ENCODE results near the gene ARRB1.
"Not testable (repeated sequence)": the region's sequence is repeated elsewhere in the genome, so short reads cannot be mapped to it uniquely, and the experiment has no call there.

The ARRB1 gene

DNA sequence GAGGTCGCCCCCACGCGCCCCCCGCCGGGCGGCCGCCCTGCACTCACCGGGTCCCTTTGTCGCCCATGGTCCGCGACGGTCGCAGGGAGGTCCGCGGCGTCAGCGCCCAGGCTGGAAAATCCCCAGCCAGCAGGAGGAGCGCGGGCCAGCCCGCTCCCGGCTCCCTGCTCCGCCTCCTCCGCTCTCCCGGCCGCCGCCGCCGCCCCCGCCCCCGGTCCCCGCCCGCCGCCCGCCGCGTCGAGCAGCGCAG lies at the start of gene ARRB1:
Gene ARRB1, minus strand, starts transcription at position 121 of the 250 bp plus-strand sequence. Its CDS starts 54 bp downstream, at position 67.
- no peak for DNase-seq (ENCODE audit: insufficient read length, low spot score)
- no peak for FAIRE-seq

DNA sequence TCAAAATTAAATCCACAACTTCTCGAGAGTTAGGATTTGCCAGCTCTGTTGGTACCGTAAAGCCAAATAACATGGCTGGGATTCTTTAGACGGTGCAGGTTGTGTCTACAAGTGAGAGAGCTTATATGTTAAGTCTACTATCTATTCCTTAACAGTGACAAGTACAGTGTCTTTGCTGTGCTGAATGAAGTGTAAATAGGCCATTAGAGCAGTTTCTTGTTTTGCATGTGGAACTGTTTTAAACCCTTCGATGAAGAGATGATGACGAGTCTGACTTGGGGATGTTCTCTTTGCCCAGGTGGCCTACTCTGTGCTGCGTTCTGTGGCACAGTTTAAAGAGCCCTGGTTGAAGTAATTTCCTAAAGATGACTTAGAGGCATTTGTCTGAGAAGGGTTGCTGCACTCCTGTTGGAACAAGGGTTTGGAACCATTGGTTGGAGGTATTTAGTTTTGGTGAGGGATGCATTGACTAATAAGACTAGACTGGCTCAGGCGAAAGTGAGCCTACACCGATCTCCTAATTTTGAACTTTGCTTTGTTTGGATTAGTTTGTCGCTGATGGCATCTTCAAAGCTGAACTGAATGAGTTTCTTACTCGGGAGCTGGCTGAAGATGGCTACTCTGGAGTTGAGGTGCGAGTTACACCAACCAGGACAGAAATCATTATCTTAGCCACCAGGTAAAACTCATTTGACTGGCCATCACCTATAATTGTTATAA lies 48.8 kb upstream of the ARRB1 start:
- DNase-seq (ENCODE audit: insufficient read length, low spot score) (no peak), FAIRE-seq (no peak)

DNA sequence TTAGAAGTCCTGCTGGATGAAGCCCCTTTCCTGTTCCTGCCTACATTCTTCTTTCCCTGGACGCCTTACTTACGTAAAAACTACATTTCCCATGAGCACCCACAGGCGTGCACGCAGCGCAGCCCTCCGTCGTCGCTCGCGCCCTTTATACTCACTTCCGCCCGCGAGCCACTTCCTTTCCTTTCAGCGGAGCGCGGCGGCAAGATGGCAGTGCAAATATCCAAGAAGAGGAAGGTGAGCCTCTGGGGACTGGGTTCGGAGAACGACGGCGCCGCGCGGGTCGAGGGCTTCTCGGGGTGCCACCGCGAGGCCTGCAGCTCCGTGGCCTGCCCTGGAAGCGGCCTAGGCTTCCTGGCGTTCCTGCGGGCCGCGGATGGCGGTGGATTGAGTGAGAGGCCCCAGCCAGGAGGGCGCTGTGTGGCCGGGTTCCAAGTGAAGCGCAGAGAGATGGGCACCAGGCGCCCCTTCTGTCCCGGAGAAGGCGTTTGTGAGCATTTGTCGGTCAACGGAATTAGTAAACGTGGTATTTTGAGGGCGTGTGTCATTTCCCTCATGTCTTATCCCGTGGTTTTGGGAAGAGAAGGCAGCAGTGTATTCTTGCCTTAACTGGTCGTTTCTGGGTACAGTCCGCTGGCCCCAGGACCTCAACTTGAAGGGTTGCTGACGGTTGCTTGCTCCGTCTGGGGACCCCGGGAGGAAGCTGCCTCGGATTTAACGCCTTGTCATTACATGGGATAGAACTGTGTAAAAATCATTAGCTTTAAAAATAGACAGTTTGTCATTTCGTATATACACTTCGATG lies 48.1 kb upstream of the ARRB1 start, which contains the start of gene RPS3:
Gene RPS3, plus strand, starts transcription at position 175 of the 802 bp plus-strand sequence. Its CDS starts 30 bp downstream, at position 205.
- FAIRE-seq (peak; percentile 94), DNase-seq (ENCODE audit: insufficient read length, low spot score) (peak; percentile 75)

DNA sequence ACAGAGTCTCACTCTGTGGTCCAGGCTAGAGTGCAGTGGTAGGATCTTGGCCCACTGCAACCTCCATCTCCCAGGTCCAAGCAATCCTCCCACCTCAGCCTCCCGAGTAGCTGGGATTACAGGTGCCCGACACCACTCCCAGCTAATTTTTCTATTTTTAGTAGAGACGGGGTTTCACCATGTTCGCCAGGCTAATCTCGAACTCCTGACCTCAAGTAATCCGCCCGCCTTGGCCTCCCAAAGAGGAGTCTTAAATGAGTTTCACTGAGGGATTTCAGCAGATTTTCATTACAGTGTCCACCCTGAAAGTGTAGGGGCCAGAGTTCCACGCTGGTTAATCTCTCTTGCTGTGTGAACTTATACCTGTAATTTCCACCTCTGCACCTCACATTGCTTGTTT lies 47.4 kb upstream of the ARRB1 start:
- no peak for DNase-seq (ENCODE audit: insufficient read length, low spot score)
- FAIRE-seq = no peak

DNA sequence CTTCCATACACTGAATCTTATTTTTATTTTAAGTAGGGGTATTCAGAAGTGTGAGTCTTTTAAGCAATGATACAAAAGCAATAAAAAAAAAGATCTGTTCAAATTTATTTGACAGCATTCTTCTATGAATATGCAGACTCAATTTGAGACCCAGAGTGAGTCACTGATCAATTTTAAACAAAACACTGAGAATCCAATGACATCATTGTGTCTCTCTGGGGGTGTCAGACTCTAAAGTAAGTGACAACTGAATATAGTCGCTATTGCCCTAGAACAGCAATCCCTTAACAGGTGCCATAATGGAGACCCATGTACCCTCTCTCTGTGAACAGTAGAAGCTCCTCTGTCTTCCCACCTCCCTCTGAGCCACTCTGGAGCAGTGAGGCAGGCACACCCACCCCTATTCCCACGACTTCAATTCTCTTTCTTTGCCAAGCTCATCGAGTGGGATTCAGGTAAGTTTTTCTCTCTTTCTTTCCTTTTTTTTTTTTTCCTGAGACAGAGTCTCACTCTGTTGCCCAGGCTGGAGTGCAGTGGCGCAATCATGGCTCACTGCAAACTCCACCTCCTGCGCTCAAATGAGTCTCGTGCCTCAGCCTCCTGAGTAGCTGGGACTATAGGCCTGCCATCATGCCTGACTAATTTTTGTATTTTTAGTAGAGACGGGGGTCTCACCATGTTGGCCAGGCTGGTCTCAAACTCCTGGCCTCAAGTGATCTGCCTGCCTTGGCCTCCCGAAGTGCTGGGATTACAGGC lies 42.8 kb upstream of the ARRB1 start:
- FAIRE-seq (no peak), DNase-seq (ENCODE audit: insufficient read length, low spot score) (no peak)

DNA sequence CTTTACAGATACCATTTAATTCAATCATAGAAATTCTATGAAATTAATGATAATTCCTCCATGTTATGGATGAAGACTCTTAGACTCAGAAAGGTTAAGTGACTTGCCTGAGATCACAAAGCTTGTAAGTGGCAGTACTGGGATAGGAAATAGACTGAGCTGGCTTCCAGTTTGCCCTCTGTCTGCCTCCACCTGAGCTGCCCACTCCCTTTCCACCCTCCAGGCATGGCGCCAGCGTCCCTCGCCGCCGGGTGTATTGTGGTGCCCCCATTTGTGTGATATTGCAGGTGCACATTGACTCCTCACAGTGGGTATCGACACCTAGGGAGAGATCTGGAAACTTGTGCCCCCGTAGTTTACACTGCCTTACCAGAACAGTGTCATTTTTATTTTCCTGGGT lies 38.5 kb upstream of the ARRB1 start:
- no peak for DNase-seq (ENCODE audit: insufficient read length, low spot score)

GRCh38 chr11:75389276-75389605 lies 37.8 kb upstream of the ARRB1 start:
- FAIRE-seq (no peak), DNase-seq (ENCODE audit: insufficient read length, low spot score) (no peak)

More for the DNA sequence above, 38.5 kb upstream of the ARRB1 start:
- no peak for FAIRE-seq

DNA sequence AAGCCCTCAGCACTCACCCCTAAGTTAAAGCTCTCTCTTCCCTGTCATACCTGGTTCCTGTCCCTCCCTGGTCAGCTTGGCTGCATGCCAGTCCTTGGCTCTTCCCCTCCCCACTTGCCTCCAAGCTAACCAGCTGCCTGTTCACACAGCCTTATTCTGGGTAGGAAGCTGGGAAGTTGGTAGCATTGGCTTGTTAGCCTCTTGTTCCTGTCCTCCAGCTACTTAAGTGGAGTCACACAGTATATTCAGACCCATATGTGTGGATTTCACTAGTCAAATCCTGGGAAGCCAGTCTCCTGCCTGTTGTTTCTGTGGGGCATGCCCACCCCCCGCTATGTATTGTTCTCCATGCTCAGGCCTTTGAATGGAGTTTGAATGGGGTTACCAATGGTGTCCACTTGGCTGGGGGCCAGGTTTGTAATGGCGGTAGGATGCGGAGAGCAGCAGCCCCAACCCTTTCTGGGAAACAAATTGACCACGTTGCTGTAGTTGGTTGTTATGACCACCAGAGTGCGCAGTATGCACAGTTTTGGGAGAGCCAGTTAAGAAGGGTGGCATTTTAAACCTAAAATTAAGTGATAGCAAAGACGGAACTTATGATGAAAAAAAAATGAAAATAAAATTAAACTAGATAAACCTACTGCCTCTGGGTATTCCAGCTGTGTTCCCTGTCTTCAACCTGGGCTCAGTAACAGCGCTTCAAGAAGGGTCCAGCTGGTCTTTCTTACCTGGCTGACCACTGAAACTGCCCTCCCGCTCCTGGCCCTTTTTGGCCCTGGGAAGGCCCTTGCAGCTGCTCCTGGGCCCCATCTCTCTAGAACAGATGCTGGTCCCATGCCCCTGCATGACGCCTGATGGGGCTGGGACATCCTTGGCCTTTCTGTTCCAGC lies 37.2 kb upstream of the ARRB1 start:
- peak; percentile 28 for FAIRE-seq
- DNase-seq (ENCODE audit: insufficient read length, low spot score) = peak; percentile 50

DNA sequence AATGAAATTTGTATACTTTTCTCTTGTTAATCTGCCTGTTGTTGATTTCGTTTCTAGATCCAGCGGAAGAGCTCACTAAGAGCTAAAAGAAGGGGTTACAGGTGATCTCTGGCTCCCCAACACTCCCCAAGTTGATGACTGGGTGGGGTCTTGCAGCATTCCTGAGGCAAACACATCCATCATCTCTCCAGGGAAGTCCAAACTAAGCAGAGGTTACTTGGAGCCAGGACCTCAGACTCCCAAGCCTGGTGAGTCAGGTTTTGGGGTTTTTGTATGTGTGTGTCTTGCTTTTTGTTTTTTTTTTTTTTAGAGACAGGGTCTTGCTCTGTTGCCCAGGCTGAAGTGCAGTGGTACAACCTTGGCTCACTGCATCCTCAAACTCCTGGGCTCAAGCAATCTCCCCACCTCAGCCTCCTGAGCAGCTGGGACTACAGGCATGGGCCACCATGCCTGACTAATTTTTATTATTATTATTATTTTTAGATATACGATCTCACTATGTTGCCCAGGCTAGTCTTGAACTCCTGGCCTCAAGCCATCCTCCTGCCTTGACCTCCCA lies 36.4 kb upstream of the ARRB1 start:
- FAIRE-seq (no peak), DNase-seq (ENCODE audit: insufficient read length, low spot score) (no peak)

DNA sequence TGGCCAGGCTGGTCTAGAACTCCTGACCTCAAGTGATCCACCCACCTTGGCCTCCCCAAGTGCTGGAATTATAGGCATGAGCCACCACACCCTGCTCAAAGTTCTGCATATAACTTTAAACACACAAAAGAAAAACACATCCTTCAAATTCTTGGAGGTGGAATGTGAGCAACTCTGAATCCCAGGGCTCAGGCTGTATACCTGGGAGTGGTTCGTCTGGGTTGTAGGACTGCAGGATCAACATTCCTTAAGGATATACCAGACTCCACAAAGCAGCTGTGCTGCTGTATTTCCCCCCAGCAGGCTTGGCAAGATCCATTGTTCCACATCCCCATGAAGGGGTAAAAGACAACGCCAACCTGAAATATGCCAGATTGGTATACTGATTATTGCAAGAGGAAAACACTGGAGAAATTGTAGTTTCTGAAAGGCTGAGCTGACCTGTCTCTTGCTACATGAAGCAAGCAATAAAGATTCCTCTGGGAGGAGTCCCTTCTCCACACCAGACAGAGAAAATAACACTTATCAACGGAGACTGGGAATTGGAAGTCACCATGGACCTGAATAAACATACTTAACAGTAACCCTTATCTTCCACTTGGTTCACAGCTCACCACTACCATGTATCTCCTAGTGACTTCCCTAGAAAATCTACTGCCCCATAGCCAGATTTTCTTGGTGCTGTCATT lies 35.6 kb upstream of the ARRB1 start:
- DNase-seq (ENCODE audit: insufficient read length, low spot score) (no peak), FAIRE-seq (no peak)

GRCh38 chr11:75384438-75385080 lies 33.1 kb upstream of the ARRB1 start:
- FAIRE-seq (no peak), DNase-seq (ENCODE audit: insufficient read length, low spot score) (peak; percentile 78)

GRCh38 chr11:75383246-75383645 lies 31.8 kb upstream of the ARRB1 start:
- FAIRE-seq = no peak
- DNase-seq (ENCODE audit: insufficient read length, low spot score) = no peak

- FAIRE-seq (no peak), DNase-seq (ENCODE audit: insufficient read length, low spot score) (no peak)
Measured at GRCh38 chr11:75380716-75381420, 29.4 kb upstream of the ARRB1 start.

DNA sequence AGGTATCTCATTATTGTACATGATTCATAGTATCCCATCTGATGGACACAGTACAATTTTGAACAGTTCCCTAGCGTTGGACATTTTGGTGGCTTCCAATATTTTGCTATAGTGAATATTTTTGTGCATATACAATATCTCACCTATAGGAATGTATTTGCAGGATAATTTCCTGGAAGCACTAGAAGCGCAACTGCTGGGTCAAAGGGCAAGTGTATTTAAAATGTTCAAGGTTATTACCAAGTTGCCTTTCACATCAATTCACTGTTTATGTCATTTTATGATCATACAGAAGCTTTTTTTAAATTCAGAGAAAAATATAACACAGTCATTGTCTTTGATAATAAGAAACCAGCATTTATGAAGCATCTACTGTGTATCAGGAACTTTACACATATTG lies 28.8 kb upstream of the ARRB1 start:
- DNase-seq (ENCODE audit: insufficient read length, low spot score) = no peak
- FAIRE-seq = no peak

GRCh38 chr11:75378776-75379175 lies 27.3 kb upstream of the ARRB1 start:
- FAIRE-seq; DNase-seq (ENCODE audit: insufficient read length, low spot score): not testable (repeated sequence)

GRCh38 chr11:75376175-75376574 lies 24.7 kb upstream of the ARRB1 start:
- FAIRE-seq = no peak
- DNase-seq (ENCODE audit: insufficient read length, low spot score) = no peak

GRCh38 chr11:75375626-75376025 lies 24.2 kb upstream of the ARRB1 start:
- FAIRE-seq = no peak

DNA sequence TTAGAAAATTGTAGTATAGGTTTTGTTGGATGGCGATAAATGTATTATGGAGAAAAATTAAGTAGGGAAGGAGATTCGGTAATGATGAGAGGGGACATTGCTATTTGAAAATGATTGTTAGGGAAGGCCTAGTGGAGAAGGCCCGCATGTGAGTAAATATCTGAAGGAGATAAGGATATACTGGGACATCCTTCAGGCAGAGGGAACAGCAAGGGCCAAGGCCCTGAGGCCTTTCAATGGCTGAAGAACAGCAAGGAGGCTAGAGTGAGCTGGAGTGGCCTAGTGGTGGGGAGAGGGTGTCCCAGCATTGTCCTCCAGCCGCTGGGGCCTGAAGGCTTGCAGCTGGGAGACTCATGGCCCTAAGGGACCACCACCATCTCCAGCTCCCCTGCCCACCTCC lies 23.2 kb upstream of the ARRB1 start:
- FAIRE-seq = no peak
- DNase-seq (ENCODE audit: insufficient read length, low spot score) = no peak

More at GRCh38 chr11:75375626-75376025, 24.2 kb upstream of the ARRB1 start:
- no peak for DNase-seq (ENCODE audit: insufficient read length, low spot score)

GRCh38 chr11:75373201-75373600 lies 21.7 kb upstream of the ARRB1 start:
- FAIRE-seq (no peak), DNase-seq (ENCODE audit: insufficient read length, low spot score) (no peak)

Measured in GM19239 (cell line).